ENCODE results near the gene DAG1. TPM values are rescaled to one million over a fixed set of nuclear protein-coding genes. Genes with fewer than 3 reads are reported as not detected.

Gene DAG1
- total and polyA plus RNA-seq, 4 donors, result 15.3 to 87.4 (median 47.8) TPM

- Histone ChIP-seq H3K27me3 (ENCODE audit: control insufficient read depth in 1 of 2, insufficient read depth in 2 of 2, low read length in 1 of 2) (no peaks in the 10 kb centered on the region), H3K27ac (ENCODE audit: low read depth in 1 of 2, low read length in 2 of 2) (peak overlapping the region; percentile 95 to 98), H3K36me3 (ENCODE audit: control insufficient read depth in 1 of 2, insufficient read depth in 2 of 2, low read length in 1 of 2) (no peaks in the 10 kb centered on the region), H3K4me3 (ENCODE audit: low read length in 2 of 2) (no peak overlapping the region), H3K4me1 (ENCODE audit: control insufficient read depth in 1 of 2, insufficient read depth in 2 of 2, low read length in 2 of 2) (peaks cover 3 to 6% of the 10 kb centered on the region in 2 donors), H3K9me3 (ENCODE audit: control insufficient read depth, low read length) (no peaks in the 10 kb centered on the region)
- peak; percentile 86 for ATAC-seq (ENCODE audit: low FRiP score)
- peak; percentile 80 to 83 for DNase-seq
- 29 to 30% methylated on average over 9 of the region's 9 CpGs for whole genome bisulfite sequencing, 2 donors
- intact Hi-C loops (cut with DNase I), result loop anchor here in 1 of 2 donors (5.0 kb wide), 1 partner anchor 34 kb away; no protein-coding TSS in a partner anchor
Measured at GRCh38 chr3:49500732-49501609, 30.9 kb downstream of the DAG1 start.

- H3K4me1 ChIP-seq (ENCODE audit: control insufficient read depth in 1 of 2, insufficient read depth in 2 of 2, low read length in 2 of 2), result peaks cover 3 to 6% of the 10 kb centered on the region in 2 donors
- intact Hi-C loops (cut with DNase I), result loop anchor here in 1 of 2 donors (5.0 kb wide), 1 partner anchor 35 kb away; no protein-coding TSS in a partner anchor
Measured at GRCh38 chr3:49501842-49502241, 31.8 kb downstream of the DAG1 start.

GRCh38 chr3:49506906-49507305 lies 36.8 kb downstream of the DAG1 start:
- H3K36me3 ChIP-seq (ENCODE audit: control insufficient read depth in 1 of 2, insufficient read depth in 2 of 2, low read length in 1 of 2), result peaks cover 0 to 2% of the 10 kb centered on the region in 2 donors
- H3K4me3 ChIP-seq (ENCODE audit: low read length in 2 of 2), result no peak overlapping the region
- peaks cover 0 to 3% of the 10 kb centered on the region in 2 donors for H3K4me1 ChIP-seq (ENCODE audit: control insufficient read depth in 1 of 2, insufficient read depth in 2 of 2, low read length in 2 of 2)
- DNase-seq (peak in 1 of 2 donors; percentile 25), ATAC-seq (ENCODE audit: low FRiP score) (no peak)
- intact Hi-C loops (cut with DNase I), result no loop called here
- WGBS, 2 donors, result 75 to 79% methylated on average over 3 of the region's 3 CpGs
- no peaks in the 10 kb centered on the region for H3K9me3 ChIP-seq (ENCODE audit: control insufficient read depth, low read length)
- H3K27ac ChIP-seq (ENCODE audit: low read depth in 1 of 2, low read length in 2 of 2), result no peak overlapping the region
- H3K27me3 ChIP-seq (ENCODE audit: control insufficient read depth in 1 of 2, insufficient read depth in 2 of 2, low read length in 1 of 2), result no peaks in the 10 kb centered on the region

More at GRCh38 chr3:49501842-49502241, 31.8 kb downstream of the DAG1 start:
- DNase-seq (peak in 1 of 2 donors; percentile 10), ATAC-seq (ENCODE audit: low FRiP score) (no peak)
- no peaks in the 10 kb centered on the region for H3K9me3 ChIP-seq (ENCODE audit: control insufficient read depth, low read length)
- H3K36me3 ChIP-seq (ENCODE audit: control insufficient read depth in 1 of 2, insufficient read depth in 2 of 2, low read length in 1 of 2), result no peaks in the 10 kb centered on the region
- H3K4me3 ChIP-seq (ENCODE audit: low read length in 2 of 2), result no peak overlapping the region
- H3K27ac ChIP-seq (ENCODE audit: low read depth in 1 of 2, low read length in 2 of 2), result peak overlapping the region; percentile 75 to 89
- no peaks in the 10 kb centered on the region for H3K27me3 ChIP-seq (ENCODE audit: control insufficient read depth in 1 of 2, insufficient read depth in 2 of 2, low read length in 1 of 2)
- WGBS, 2 donors, result 98% methylated on average over 2 of the region's 2 CpGs

GRCh38 chr3:49509028-49509561 lies 39.0 kb downstream of the DAG1 start:
- 28 to 33% methylated on average over 2 of the region's 2 CpGs for WGBS, 2 donors
- ATAC-seq (ENCODE audit: low FRiP score), result no peak
- H3K36me3 ChIP-seq (ENCODE audit: control insufficient read depth in 1 of 2, insufficient read depth in 2 of 2, low read length in 1 of 2), result peaks cover 0 to 2% of the 10 kb centered on the region in 2 donors
- peak in 1 of 2 donors; percentile 3 for DNase-seq
- no peak overlapping the region for H3K27ac ChIP-seq (ENCODE audit: low read depth in 1 of 2, low read length in 2 of 2)
- no peaks in the 10 kb centered on the region for H3K9me3 ChIP-seq (ENCODE audit: control insufficient read depth, low read length)
- no peaks in the 10 kb centered on the region for H3K4me1 ChIP-seq (ENCODE audit: control insufficient read depth in 1 of 2, insufficient read depth in 2 of 2, low read length in 2 of 2)
- no peaks in the 10 kb centered on the region for H3K27me3 ChIP-seq (ENCODE audit: control insufficient read depth in 1 of 2, insufficient read depth in 2 of 2, low read length in 1 of 2)
- intact Hi-C loops (cut with DNase I), result no loop called here
- H3K4me3 ChIP-seq (ENCODE audit: low read length in 2 of 2), result no peak overlapping the region

DNA sequence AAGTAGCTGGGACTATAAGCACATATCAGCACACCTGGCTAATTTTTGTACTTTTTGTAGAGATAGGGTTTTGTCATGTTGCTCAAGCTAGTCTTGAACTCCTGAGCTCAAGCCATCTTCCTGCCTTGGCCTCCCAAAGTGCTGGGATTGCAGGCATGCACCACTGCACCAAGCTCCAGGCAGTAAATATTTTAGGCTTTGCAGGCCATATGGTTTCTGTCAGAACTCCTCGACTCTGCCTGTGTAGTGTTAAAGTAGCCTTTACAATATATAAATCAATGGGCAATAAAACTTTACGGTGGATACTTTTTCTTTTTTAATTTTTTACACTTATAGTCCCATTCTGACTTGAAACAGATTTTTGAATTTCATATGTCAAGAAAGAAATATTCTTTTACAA lies 41.6 kb downstream of the DAG1 start:
- Histone ChIP-seq H3K27ac (ENCODE audit: low read depth in 1 of 2, low read length in 2 of 2) (no peak overlapping the region), H3K36me3 (ENCODE audit: control insufficient read depth in 1 of 2, insufficient read depth in 2 of 2, low read length in 1 of 2) (peaks cover 0 to 2% of the 10 kb centered on the region in 2 donors), H3K4me1 (ENCODE audit: control insufficient read depth in 1 of 2, insufficient read depth in 2 of 2, low read length in 2 of 2) (no peaks in the 10 kb centered on the region)

GRCh38 chr3:49512781-49513355 lies 42.8 kb downstream of the DAG1 start:
- Histone ChIP-seq H3K4me1 (ENCODE audit: control insufficient read depth in 1 of 2, insufficient read depth in 2 of 2, low read length in 2 of 2) (no peaks in the 10 kb centered on the region), H3K27ac (ENCODE audit: low read depth in 1 of 2, low read length in 2 of 2) (no peak overlapping the region), H3K27me3 (ENCODE audit: control insufficient read depth in 1 of 2, insufficient read depth in 2 of 2, low read length in 1 of 2) (no peaks in the 10 kb centered on the region), H3K4me3 (ENCODE audit: low read length in 2 of 2) (no peak overlapping the region), H3K9me3 (ENCODE audit: control insufficient read depth, low read length) (no peaks in the 10 kb centered on the region), H3K36me3 (ENCODE audit: control insufficient read depth in 1 of 2, insufficient read depth in 2 of 2, low read length in 1 of 2) (peaks cover 0 to 6% of the 10 kb centered on the region in 2 donors)
- DNase-seq, result peak in 1 of 2 donors; percentile 13
- WGBS, 2 donors, result 88 to 100% methylated on average over 1 of the region's 1 CpG
- no peak for ATAC-seq (ENCODE audit: low FRiP score)
- intact Hi-C loops (cut with DNase I), result no loop called here

More for the DNA sequence above, 41.6 kb downstream of the DAG1 start:
- peak in 1 of 2 donors; percentile 11 for DNase-seq
- Histone ChIP-seq H3K27me3 (ENCODE audit: control insufficient read depth in 1 of 2, insufficient read depth in 2 of 2, low read length in 1 of 2) (no peaks in the 10 kb centered on the region), H3K9me3 (ENCODE audit: control insufficient read depth, low read length) (no peaks in the 10 kb centered on the region), H3K4me3 (ENCODE audit: low read length in 2 of 2) (no peak overlapping the region)
- no peak for ATAC-seq (ENCODE audit: low FRiP score)
- intact Hi-C loops (cut with DNase I), result no loop called here
- 47 to 51% methylated on average over 2 of the region's 2 CpGs for WGBS, 2 donors

DNA sequence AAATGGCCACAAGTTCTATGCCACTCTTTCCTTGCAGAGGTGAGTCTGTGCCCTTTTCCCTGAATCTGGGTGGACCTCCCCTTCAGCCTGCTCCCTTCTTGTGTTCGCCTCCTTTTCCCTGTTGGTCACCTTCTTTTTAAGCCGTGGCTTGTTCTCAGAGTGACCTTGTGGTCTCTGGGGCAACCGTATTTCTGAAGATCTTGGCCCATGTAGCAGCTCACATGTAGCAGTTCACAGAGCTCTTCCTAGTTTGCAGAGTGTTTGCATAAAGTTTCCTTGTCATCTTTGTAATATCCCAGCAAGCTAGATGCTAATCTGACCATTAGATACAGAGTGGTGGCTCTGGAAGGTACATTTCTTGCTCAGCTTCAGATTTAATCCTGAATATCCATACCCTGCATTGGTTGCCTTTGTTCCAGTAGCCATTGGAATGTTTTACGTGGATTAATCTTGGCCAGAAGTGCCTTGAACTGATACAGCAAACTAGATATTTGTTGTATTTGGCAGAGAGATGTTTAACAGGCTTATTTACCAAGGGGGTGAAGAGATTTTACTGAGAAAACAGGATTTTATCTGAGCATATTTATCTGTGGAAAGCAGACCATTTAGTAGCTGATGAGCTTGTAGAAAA lies 43.5 kb downstream of the DAG1 start:
- Histone ChIP-seq H3K36me3 (ENCODE audit: control insufficient read depth in 1 of 2, insufficient read depth in 2 of 2, low read length in 1 of 2) (peaks cover 0 to 6% of the 10 kb centered on the region in 2 donors), H3K4me1 (ENCODE audit: control insufficient read depth in 1 of 2, insufficient read depth in 2 of 2, low read length in 2 of 2) (no peaks in the 10 kb centered on the region), H3K9me3 (ENCODE audit: control insufficient read depth, low read length) (no peaks in the 10 kb centered on the region), H3K4me3 (ENCODE audit: low read length in 2 of 2) (no peak overlapping the region), H3K27me3 (ENCODE audit: control insufficient read depth in 1 of 2, insufficient read depth in 2 of 2, low read length in 1 of 2) (no peaks in the 10 kb centered on the region), H3K27ac (ENCODE audit: low read depth in 1 of 2, low read length in 2 of 2) (no peak overlapping the region)
- ATAC-seq (ENCODE audit: low FRiP score), result no peak
- DNase-seq, result peak in 1 of 2 donors; percentile 2
- intact Hi-C loops (cut with DNase I), result no loop called here
- 68 to 74% methylated on average over 4 of the region's 4 CpGs for WGBS, 2 donors

GRCh38 chr3:49518016-49518415 lies 47.9 kb downstream of the DAG1 start:
- H3K27me3 ChIP-seq (ENCODE audit: control insufficient read depth in 1 of 2, insufficient read depth in 2 of 2, low read length in 1 of 2), result no peaks in the 10 kb centered on the region
- DNase-seq (peak in 1 of 2 donors; percentile 2), ATAC-seq (ENCODE audit: low FRiP score) (no peak)
- no peak overlapping the region for H3K4me3 ChIP-seq (ENCODE audit: low read length in 2 of 2)
- 83 to 87% methylated on average over 3 of the region's 3 CpGs for WGBS, 2 donors
- no peaks in the 10 kb centered on the region for H3K9me3 ChIP-seq (ENCODE audit: control insufficient read depth, low read length)
- no peaks in the 10 kb centered on the region for H3K4me1 ChIP-seq (ENCODE audit: control insufficient read depth in 1 of 2, insufficient read depth in 2 of 2, low read length in 2 of 2)
- intact Hi-C loops (cut with DNase I), result no loop called here
- peaks cover 0 to 4% of the 10 kb centered on the region in 2 donors for H3K36me3 ChIP-seq (ENCODE audit: control insufficient read depth in 1 of 2, insufficient read depth in 2 of 2, low read length in 1 of 2)
- no peak overlapping the region for H3K27ac ChIP-seq (ENCODE audit: low read depth in 1 of 2, low read length in 2 of 2)
